Cardiac muscle cell (in vitro differentiated cells and primary cell): Measurements from ENCODE around the gene RPA3. TPM values are rescaled to one million over a fixed set of nuclear protein-coding genes. Genes with fewer than 3 reads are reported as not detected.

Experiments used
- DNase-seq, 2 donors: peaks; one replicate each; pipeline versions ENCODE4 v3.0.0 to v3.0.0-alpha.2; 2010 to 2017; ENCODE audit warnings: low read depth in 1 of 2, low spot score in 1 of 2
- H3K27ac ChIP-seq: fragments of 200-600 bp; sonication (generic); 2 replicates; pipeline ENCODE4 v1.5.1; 2016
- H3K27me3 ChIP-seq: fragments of 200-600 bp; sonication (generic); 2 replicates; pipeline ENCODE4 v1.6.0; 2016; ENCODE audit warnings: control low read depth
- H3K36me3 ChIP-seq: fragments of 200-600 bp; sonication (generic); 2 replicates; pipeline ENCODE4 v1.5.1; 2016; ENCODE audit warnings: control low read depth
- H3K4me1 ChIP-seq: fragments of 200-600 bp; sonication (generic); 2 replicates; pipeline ENCODE4 v1.8.1; 2017; ENCODE audit warnings: low read depth, mild to moderate bottlenecking, mixed run types
- H3K4me3 ChIP-seq: fragments of 200-600 bp; sonication (generic); 2 replicates; pipeline ENCODE4 v1.5.1; 2016; ENCODE audit warnings: mild to moderate bottlenecking
- H3K9me3 ChIP-seq: fragments of 200-600 bp; sonication (generic); 2 replicates; pipeline ENCODE4 v1.5.1; 2017; ENCODE audit warnings: low read depth, mild to moderate bottlenecking, control low read depth
- CTCF ChIP-seq: IDR thresholded peaks from 2 replicates; pipeline ENCODE4 v1.5.1; 2012; ENCODE audit warnings: low read depth, mild to moderate bottlenecking, low read length
- polyA plus RNA-seq: library from polyadenylated mRNA; unstranded; fragments of >200 nt; fragmentation: Nextera tagmentation; extraction: Ambion mirVana; gene quantifications from 2 replicates; pipeline ENCODE4 v1.2.1, GENCODE V29; 2016
- total RNA-seq: library from RNA; depleted of rRNA; stranded (reverse); fragments of >200 nt; gene quantifications from 2 replicates; pipeline ENCODE4 v1.2.3, GENCODE V29; 2016

The RPA3 gene
- total and polyA plus RNA-seq, 2 experiments from 2014 or later: 16.6 to 75.8 TPM

- peaks cover 13% of the 10 kb centered on the region for H3K4me1 ChIP-seq
- H3K27me3 ChIP-seq: no peaks in the 10 kb centered on the region
- DNase-seq: no peak
- no peaks in the 10 kb centered on the region for H3K36me3 ChIP-seq
- no peak for TF ChIP-seq CTCF
- no peak overlapping the region for H3K27ac ChIP-seq
- H3K9me3 ChIP-seq: no peaks in the 10 kb centered on the region
- H3K4me3 ChIP-seq: no peak overlapping the region
Observed at GRCh38 chr7:7706101-7706511, 12.3 kb downstream of the RPA3 start.

- Histone ChIP-seq H3K36me3 (no peaks in the 10 kb centered on the region), H3K27ac (no peak overlapping the region), H3K9me3 (no peaks in the 10 kb centered on the region), H3K4me1 (peaks cover 13% of the 10 kb centered on the region), H3K27me3 (no peaks in the 10 kb centered on the region), H3K4me3 (no peak overlapping the region)
- no peak for TF ChIP-seq CTCF
- no peak for DNase-seq
Observed at GRCh38 chr7:7705318-7705717, 13.1 kb downstream of the RPA3 start.

GRCh38 chr7:7704867-7705266, 13.5 kb downstream of the RPA3 start:
- H3K4me1 ChIP-seq: peaks cover 13% of the 10 kb centered on the region
- no peak for DNase-seq
- no peaks in the 10 kb centered on the region for H3K9me3 ChIP-seq
- no peak overlapping the region for H3K4me3 ChIP-seq
- H3K36me3 ChIP-seq: no peaks in the 10 kb centered on the region
- no peaks in the 10 kb centered on the region for H3K27me3 ChIP-seq
- TF ChIP-seq CTCF: no peak
- no peak overlapping the region for H3K27ac ChIP-seq

GRCh38 chr7:7703427-7703826, 15.0 kb downstream of the RPA3 start:
- peaks cover 6% of the 10 kb centered on the region for H3K4me1 ChIP-seq
- no peak for DNase-seq

GRCh38 chr7:7702826-7703225, 15.6 kb downstream of the RPA3 start:
- DNase-seq: no peak
- Histone ChIP-seq H3K4me3 (no peak overlapping the region), H3K36me3 (no peaks in the 10 kb centered on the region), H3K27me3 (no peaks in the 10 kb centered on the region), H3K27ac (no peak overlapping the region), H3K4me1 (peaks cover 6% of the 10 kb centered on the region), H3K9me3 (no peaks in the 10 kb centered on the region)
- TF ChIP-seq CTCF: no peak

More at GRCh38 chr7:7703427-7703826, 15.0 kb downstream of the RPA3 start:
- Histone ChIP-seq H3K36me3 (no peaks in the 10 kb centered on the region), H3K27ac (no peak overlapping the region), H3K4me3 (no peak overlapping the region), H3K27me3 (no peaks in the 10 kb centered on the region), H3K9me3 (no peaks in the 10 kb centered on the region)
- TF ChIP-seq CTCF: no peak

- no peaks in the 10 kb centered on the region for H3K27me3 ChIP-seq
- no peak for TF ChIP-seq CTCF
- no peaks in the 10 kb centered on the region for H3K36me3 ChIP-seq
- H3K9me3 ChIP-seq: no peaks in the 10 kb centered on the region
- no peak overlapping the region for H3K27ac ChIP-seq
- no peak for DNase-seq
- H3K4me3 ChIP-seq: no peak overlapping the region
- H3K4me1 ChIP-seq: peaks cover 6% of the 10 kb centered on the region
Observed at GRCh38 chr7:7701527-7701926, 16.9 kb downstream of the RPA3 start.
